ENCODE results near the gene MAP7D1.

GRCh38 chr1:36135330-36135667 lies 20.7 kb upstream of the MAP7D1 start:
- TF ChIP-seq, protein P1, sequence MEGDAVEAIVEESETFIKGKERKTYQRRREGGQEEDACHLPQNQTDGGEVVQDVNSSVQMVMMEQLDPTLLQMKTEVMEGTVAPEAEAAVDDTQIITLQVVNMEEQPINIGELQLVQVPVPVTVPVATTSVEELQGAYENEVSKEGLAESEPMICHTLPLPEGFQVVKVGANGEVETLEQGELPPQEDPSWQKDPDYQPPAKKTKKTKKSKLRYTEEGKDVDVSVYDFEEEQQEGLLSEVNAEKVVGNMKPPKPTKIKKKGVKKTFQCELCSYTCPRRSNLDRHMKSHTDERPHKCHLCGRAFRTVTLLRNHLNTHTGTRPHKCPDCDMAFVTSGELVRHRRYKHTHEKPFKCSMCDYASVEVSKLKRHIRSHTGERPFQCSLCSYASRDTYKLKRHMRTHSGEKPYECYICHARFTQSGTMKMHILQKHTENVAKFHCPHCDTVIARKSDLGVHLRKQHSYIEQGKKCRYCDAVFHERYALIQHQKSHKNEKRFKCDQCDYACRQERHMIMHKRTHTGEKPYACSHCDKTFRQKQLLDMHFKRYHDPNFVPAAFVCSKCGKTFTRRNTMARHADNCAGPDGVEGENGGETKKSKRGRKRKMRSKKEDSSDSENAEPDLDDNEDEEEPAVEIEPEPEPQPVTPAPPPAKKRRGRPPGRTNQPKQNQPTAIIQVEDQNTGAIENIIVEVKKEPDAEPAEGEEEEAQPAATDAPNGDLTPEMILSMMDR (IDR thresholded peaks at IDR 0.05; ENCODE audit: low read depth, low read length): no peak
- no peak for TF ChIP-seq MYC (IDR thresholded peaks at IDR 0.05; ENCODE audit: low read depth, low read length)
- TF ChIP-seq, protein P2, sequence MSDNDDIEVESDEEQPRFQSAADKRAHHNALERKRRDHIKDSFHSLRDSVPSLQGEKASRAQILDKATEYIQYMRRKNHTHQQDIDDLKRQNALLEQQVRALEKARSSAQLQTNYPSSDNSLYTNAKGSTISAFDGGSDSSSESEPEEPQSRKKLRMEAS (IDR thresholded peaks at IDR 0.05; ENCODE audit: low read depth, low read length): no peak
- no peak for TF ChIP-seq POLR2A (IDR thresholded peaks at IDR 0.05; ENCODE audit: extremely low read depth, insufficient read length)
